Liver (tissue), 3 donors: Measurements from ENCODE around the gene BCR.

Experiments used
- ATF3 ChIP-seq: IDR thresholded peaks from 2 replicates; pipeline ENCODE4 v1.6.1; 2016; ENCODE audit warnings: antibody characterized with exemption
- CTCF ChIP-seq: fragments of 150-350 bp; IDR thresholded peaks from 2 replicates; pipeline ENCODE4 v1.5.1; 2017; ENCODE audit warnings: improper control_type of control experiment, low read depth, low read length; ENCODE audit not compliant: missing input control
- GABPA ChIP-seq, 2 donors: IDR thresholded peaks in 1 of 2; conservative IDR thresholded peaks in 1 of 2; 2 replicates each; pipeline ENCODE4 v1.6.1; 2016; ENCODE audit warnings: antibody characterized with exemption in 2 of 2, mild to moderate bottlenecking in 1 of 2, moderate library complexity in 1 of 2
- JUND ChIP-seq, 2 donors: IDR thresholded peaks; 2 replicates each; pipeline ENCODE4 v1.6.1; 2016; ENCODE audit warnings: antibody characterized with exemption in 2 of 2
- TAF1 ChIP-seq: conservative IDR thresholded peaks from 2 replicates; pipeline ENCODE4 v1.6.1; 2016; ENCODE audit warnings: antibody characterized with exemption, mild to moderate bottlenecking
- TF ChIP-seq, protein P1 (sequence below): IDR thresholded peaks from 2 replicates; pipeline ENCODE4 v1.6.1; 2016; ENCODE audit warnings: antibody characterized with exemption, mild to moderate bottlenecking
- donor health status: healthy.
- donor health status: healthy.

GRCh38 chr22:23152238-23153114 lies 27.8 kb upstream of the BCR start:
- no peak for TF ChIP-seq CTCF
- TF ChIP-seq GABPA (IDR thresholded peaks at IDR 0.05 in 1 of 2, conservative IDR thresholded peaks at IDR 0.05 in 1 of 2): no peak
- no peak for TF ChIP-seq TAF1
- TF ChIP-seq, protein P1, sequence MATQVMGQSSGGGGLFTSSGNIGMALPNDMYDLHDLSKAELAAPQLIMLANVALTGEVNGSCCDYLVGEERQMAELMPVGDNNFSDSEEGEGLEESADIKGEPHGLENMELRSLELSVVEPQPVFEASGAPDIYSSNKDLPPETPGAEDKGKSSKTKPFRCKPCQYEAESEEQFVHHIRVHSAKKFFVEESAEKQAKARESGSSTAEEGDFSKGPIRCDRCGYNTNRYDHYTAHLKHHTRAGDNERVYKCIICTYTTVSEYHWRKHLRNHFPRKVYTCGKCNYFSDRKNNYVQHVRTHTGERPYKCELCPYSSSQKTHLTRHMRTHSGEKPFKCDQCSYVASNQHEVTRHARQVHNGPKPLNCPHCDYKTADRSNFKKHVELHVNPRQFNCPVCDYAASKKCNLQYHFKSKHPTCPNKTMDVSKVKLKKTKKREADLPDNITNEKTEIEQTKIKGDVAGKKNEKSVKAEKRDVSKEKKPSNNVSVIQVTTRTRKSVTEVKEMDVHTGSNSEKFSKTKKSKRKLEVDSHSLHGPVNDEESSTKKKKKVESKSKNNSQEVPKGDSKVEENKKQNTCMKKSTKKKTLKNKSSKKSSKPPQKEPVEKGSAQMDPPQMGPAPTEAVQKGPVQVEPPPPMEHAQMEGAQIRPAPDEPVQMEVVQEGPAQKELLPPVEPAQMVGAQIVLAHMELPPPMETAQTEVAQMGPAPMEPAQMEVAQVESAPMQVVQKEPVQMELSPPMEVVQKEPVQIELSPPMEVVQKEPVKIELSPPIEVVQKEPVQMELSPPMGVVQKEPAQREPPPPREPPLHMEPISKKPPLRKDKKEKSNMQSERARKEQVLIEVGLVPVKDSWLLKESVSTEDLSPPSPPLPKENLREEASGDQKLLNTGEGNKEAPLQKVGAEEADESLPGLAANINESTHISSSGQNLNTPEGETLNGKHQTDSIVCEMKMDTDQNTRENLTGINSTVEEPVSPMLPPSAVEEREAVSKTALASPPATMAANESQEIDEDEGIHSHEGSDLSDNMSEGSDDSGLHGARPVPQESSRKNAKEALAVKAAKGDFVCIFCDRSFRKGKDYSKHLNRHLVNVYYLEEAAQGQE: no peak
- TF ChIP-seq JUND (IDR thresholded peaks at IDR 0.05): no peak
- no peak for TF ChIP-seq ATF3
